Effector CD8-positive, alpha-beta T cell (primary cell): ENCODE measurements around the gene CARM1.
"Not testable (repeated sequence)": the region's sequence is repeated elsewhere in the genome, so short reads cannot be mapped to it uniquely, and the experiment has no call there.

ENCODE experiments used
- DNase-seq: peaks from one replicate; lab custom pipeline; 2025; lab: John Stamatoyannopoulos, UW

The CARM1 gene

GRCh38 chr19:10872546-10873107 is 1.3 kb downstream of the CARM1 start:
- DNase-seq = no peak

GRCh38 chr19:10874024-10874423 is 2.7 kb downstream of the CARM1 start:
- DNase-seq = no peak

- DNase-seq = no peak
These were observed 5.3 kb downstream of the CARM1 start for GRCh38 chr19:10876459-10877240.

GRCh38 chr19:10877608-10878007 is 6.3 kb downstream of the CARM1 start:
- not testable (repeated sequence) for DNase-seq

GRCh38 chr19:10878253-10878652 is 6.9 kb downstream of the CARM1 start:
- DNase-seq = no peak

- no peak for DNase-seq
These were observed 10.2 kb downstream of the CARM1 start for GRCh38 chr19:10881403-10882107.

- no peak for DNase-seq
These were observed 10.7 kb downstream of the CARM1 start for GRCh38 chr19:10882108-10882457.

- DNase-seq = no peak
These were observed 12.9 kb downstream of the CARM1 start for GRCh38 chr19:10884274-10884673.

GRCh38 chr19:10885201-10886169 is 14.1 kb downstream of the CARM1 start:
- no peak for DNase-seq

- DNase-seq = no peak
These were observed 16.4 kb downstream of the CARM1 start for GRCh38 chr19:10887616-10888367.

GRCh38 chr19:10888421-10888866 is 17.1 kb downstream of the CARM1 start:
- no peak for DNase-seq

GRCh38 chr19:10889880-10890279 is 18.5 kb downstream of the CARM1 start:
- DNase-seq = no peak

- DNase-seq = no peak
These were observed 20.2 kb downstream of the CARM1 start for GRCh38 chr19:10891405-10892086.

- no peak for DNase-seq
These were observed 20.9 kb downstream of the CARM1 start for GRCh38 chr19:10892256-10892655.

- DNase-seq = no peak
These were observed 23.5 kb downstream of the CARM1 start for GRCh38 chr19:10894911-10895213.

GRCh38 chr19:10895363-10895762 is 24.0 kb downstream of the CARM1 start:
- DNase-seq = no peak

GRCh38 chr19:10895920-10896319 is 24.6 kb downstream of the CARM1 start:
- no peak for DNase-seq

GRCh38 chr19:10896851-10897526 is 25.6 kb downstream of the CARM1 start:
- DNase-seq = no peak

- no peak for DNase-seq
These were observed 27.3 kb downstream of the CARM1 start for GRCh38 chr19:10898633-10899032.

GRCh38 chr19:10899151-10899653 is 27.8 kb downstream of the CARM1 start:
- no peak for DNase-seq
